NOMO-1 treated with dmso at 0.1 percent for 144 hours (cell line): ENCODE measurements around the gene FBXO42.
"Not testable (repeated sequence)": the region's sequence is repeated elsewhere in the genome, so short reads cannot be mapped to it uniquely, and the experiment has no call there.

Experiments used
- DNase-seq: peaks from one replicate; lab custom pipeline; 2025; ENCODE audit not compliant: unreplicated experiment; lab: John Stamatoyannopoulos, UW

The FBXO42 gene

DNA sequence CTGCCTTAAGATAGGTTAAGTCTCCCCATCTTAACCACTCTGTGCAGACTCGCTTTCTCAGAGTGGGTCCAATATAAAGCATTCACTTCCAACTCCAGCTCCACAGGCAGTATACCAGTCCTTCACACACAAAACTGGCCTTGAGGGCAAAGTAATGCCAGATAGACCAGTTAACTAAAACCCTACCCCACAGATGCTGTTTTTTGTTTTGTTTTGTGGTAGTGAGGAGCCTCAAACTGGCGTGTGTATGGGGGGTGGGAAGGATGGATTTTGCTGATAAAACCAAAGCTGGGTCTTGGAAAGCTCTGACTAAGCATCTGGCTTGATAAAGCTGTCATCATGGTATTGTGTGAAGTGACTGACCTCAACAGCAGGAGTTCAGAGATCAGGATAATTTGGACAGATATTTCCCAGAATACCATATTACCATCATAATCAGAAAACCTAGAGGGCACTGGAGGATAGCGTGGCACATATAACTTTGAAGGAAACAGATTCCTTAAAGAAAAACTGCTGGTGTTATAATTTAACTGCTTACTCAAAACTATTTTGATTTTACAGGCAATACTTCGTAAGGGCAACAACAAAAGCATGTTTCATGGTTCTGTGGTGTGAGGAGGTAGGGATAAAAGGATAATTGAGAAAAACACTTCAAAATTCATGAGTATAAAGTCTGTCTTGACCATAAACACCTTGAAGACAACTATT is 85.7 kb downstream of the FBXO42 start:
- no peak for DNase-seq

- DNase-seq, result no peak
Observed at GRCh38 chr1:16262067-16262466, 90.2 kb downstream of the FBXO42 start.

GRCh38 chr1:16260814-16261213 is 91.5 kb downstream of the FBXO42 start:
- DNase-seq, result no peak

- no peak for DNase-seq
Observed at GRCh38 chr1:16258591-16259135, 93.6 kb downstream of the FBXO42 start.

GRCh38 chr1:16257968-16258367 is 94.3 kb downstream of the FBXO42 start:
- DNase-seq, result no peak

DNA sequence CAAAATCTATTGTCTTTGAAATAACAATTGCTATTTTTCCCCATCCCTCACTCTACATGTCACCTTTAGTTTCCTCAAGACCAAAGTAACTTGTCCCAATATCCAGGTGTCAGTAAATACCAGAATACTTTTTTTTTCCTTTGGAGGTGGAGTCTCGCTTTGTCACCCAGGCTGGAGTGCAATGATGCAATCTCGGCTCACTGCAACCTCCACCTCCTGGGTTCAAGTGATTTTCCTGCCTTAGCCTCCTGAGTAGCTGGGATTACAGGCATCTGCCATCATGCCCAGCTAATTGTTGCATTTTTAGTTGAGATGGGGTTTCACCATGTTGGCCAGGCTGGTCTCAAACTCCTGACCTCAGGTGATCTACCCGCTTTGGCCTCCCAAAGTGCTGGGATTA is 94.7 kb downstream of the FBXO42 start:
- not testable (repeated sequence) for DNase-seq

DNA sequence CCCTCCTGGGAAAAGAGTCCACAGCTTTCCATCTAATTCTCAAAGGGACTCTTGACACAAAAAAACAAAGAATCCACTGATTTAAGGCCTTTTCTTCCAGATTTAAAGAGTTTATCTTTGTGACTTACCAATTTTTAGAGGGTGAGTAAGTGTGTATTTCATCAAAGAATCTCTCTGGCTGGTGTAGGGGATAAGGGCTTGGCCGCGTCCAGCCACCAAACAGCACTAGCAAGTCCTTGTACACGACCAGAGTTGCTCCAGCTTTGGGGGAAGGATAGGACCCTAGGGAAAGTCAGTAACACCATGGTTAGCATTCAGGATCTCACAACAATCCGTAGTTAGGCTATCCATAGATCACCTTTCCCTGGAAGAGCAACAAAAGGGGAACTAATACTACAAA is 95.8 kb downstream of the FBXO42 start:
- DNase-seq, result no peak

DNA sequence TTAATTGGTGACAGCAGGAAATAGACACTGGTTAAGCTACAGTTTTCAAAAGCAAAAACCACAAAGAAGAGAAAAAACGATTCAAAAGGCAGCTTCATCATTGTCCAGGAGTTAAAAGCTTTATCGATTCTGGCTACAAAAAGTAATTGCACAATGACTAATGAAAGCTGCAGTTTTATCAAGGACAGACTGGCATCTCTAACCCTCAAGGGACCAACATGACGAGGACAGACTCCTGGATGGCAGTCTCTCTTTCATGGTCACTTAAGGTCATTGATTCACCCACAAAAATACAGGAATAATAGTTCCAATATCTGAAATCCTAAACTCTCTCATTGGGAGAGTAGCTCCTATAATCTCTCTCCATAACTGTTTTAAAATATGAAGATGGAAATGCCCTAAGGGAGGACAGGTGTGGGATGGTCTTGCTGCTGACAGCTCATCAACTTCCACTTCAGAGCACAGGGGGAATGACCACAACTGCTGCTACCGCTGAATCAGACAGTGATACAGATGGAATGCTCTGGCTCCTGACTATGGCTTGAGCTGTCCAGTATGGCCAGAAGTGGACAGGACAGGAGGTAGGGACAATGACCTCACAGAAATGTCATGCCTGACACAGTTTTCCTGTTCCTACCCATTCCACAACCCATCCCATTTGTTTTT is 97.9 kb downstream of the FBXO42 start:
- DNase-seq, result no peak

DNA sequence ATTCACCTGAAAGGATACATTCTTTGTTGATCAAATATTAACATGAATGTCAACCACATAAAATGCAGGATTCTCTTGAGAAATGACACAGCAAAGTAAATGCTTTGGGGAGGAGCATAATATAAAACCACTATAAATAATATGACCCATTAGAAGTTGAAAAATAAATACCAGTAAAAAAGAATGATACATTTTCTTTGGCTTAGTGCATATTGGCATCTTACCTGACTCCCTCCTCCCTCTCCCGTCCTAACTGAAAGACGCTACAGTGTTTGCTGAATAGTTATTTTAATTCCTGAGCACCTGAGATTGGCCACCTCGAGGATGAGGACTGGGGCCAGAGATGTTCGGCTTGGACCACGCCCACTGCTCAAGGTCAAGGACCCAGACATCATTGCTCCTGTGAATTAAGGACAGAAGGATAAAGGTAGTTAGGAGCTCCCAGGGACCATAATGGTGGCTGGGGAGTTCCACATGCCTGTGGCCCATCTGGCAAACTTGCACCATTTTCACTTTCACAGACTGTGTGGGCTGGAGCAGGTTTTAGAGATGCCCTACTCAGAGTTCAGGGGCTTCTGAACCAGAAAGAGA is 98.9 kb downstream of the FBXO42 start:
- DNase-seq, result no peak

- DNase-seq, result no peak
Observed at GRCh38 chr1:16252912-16253311, 99.4 kb downstream of the FBXO42 start.

GRCh38 chr1:16251381-16251780 is 100.9 kb downstream of the FBXO42 start:
- DNase-seq, result no peak

GRCh38 chr1:16250524-16251251 is 101.6 kb downstream of the FBXO42 start:
- DNase-seq, result no peak

GRCh38 chr1:16249596-16250241 is 102.6 kb downstream of the FBXO42 start:
- no peak for DNase-seq

GRCh38 chr1:16248603-16249516 is 103.4 kb downstream of the FBXO42 start:
- DNase-seq, result no peak

DNA sequence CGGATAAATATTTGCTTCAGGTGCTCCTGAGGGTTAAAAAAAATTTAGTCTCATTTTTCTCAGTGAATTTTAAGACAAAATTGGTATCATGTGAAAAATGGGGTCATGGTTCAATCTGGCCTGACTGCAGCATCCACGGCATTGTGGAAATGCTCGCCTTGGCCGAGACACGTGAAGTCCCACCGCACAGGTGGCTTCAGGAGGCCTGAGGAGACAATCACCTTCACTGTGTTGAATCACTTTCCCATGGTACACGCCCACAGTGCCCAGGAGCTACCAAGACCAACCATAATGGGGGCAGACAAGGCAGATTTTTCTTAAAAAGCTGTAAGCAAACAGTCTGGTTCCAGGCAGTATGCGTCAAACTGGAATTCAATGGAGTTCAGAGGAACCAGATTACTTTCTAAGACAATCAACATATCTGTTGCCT is 104.3 kb downstream of the FBXO42 start:
- DNase-seq, result no peak

DNA sequence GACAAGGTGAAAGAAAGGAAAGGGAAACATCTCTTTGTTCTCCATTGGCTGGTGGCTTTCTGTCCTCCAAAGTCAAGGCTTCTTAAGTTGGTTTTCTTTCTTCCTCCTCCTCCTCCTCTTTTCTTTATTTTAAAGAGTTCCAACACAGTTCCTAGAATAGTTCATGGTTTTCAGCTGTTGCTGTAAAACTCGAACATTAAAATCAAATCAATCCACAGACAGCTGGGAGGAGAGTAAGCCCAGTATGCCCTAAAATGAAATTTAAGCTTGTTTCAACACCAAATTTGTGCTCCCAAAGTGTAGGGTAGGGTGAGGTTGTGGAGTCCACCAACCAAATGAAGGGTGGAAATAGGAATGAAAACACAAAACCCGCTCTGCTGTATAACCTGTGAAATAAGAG is 104.8 kb downstream of the FBXO42 start:
- DNase-seq, result no peak

GRCh38 chr1:16246961-16247360 is 105.3 kb downstream of the FBXO42 start:
- DNase-seq, result no peak

- DNase-seq, result not testable (repeated sequence)
Observed at GRCh38 chr1:16246239-16246638, 106.0 kb downstream of the FBXO42 start.

DNA sequence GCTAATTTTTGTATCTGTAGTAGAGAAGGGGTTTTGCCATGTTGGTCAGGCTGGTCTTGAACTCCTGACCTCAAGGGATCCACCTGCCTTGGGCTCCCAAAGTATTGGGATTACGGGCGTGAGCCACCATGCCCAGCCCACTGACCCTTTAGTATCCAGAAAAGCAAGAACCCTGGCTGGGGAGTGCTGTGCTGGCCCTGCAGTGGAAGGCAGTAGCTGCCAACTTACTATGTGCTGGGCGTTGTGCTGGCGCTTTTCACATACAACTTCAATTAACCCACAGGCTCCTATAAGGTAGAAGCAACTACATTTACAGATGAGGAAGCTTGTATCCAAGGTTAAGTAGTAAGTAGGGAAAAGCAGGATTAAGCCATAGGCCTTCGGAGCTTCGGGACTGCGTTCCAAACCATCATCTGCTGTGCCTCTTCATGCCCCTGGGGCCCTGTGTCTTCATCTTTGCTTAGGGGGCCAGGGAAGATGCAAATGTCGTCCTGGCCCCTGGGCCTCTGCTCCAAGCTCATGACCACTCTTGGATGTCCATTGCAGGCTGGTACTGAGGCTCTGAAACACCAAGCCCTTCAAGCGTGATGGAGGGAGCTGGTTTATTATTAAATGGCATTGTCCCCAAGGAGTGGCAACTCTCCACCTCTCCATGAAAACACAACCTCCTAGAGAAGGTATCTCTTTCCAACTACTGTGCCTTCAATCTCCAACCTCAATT is 106.6 kb downstream of the FBXO42 start:
- no peak for DNase-seq
